Smooth muscle cell (in vitro differentiated cells): ENCODE measurements around the gene DDX53. TPM values are rescaled to one million over a fixed set of nuclear protein-coding genes. Genes with fewer than 3 reads are reported as not detected.

Source experiments
- DNase-seq: peaks from one replicate; lab custom pipeline; 2025; ENCODE audit not compliant: unreplicated experiment; lab: John Stamatoyannopoulos, UW
- H2AFZ ChIP-seq: fragments of 200-600 bp; sonication (generic); 2 replicates; pipeline ENCODE4 v1.6.0; 2016; ENCODE audit warnings: antibody characterized with exemption, low read depth, mild to moderate bottlenecking
- H3F3A ChIP-seq: fragments of 200-600 bp; sonication (generic); 2 replicates; pipeline ENCODE4 v1.6.0; 2017; ENCODE audit warnings: antibody characterized with exemption, low read depth
- H3K27ac ChIP-seq: fragments of 200-600 bp; sonication (generic); 2 replicates; pipeline ENCODE4 v1.5.1; 2016; ENCODE audit warnings: low read depth, mild to moderate bottlenecking
- H3K27me3 ChIP-seq: fragments of 200-600 bp; sonication (generic); 2 replicates; pipeline ENCODE4 v1.6.1; 2016; ENCODE audit warnings: low read depth, mild to moderate bottlenecking
- H3K36me3 ChIP-seq: fragments of 200-600 bp; sonication (generic); 2 replicates; pipeline ENCODE4 v1.5.1; 2016; ENCODE audit warnings: low read depth
- H3K4me1 ChIP-seq: fragments of 200-600 bp; sonication (generic); 2 replicates; pipeline ENCODE4 v1.5.1; 2016; ENCODE audit warnings: low read depth
- H3K4me2 ChIP-seq: fragments of 200-600 bp; sonication (generic); 2 replicates; pipeline ENCODE4 v1.6.0; 2016; ENCODE audit warnings: mild to moderate bottlenecking
- H3K4me3 ChIP-seq: fragments of 200-600 bp; sonication (generic); 2 replicates; pipeline ENCODE4 v1.5.1; 2016; ENCODE audit warnings: mild to moderate bottlenecking
- H3K79me2 ChIP-seq: fragments of 200-600 bp; sonication (generic); 2 replicates; pipeline ENCODE4 v1.6.0; 2016; ENCODE audit warnings: low read depth, mild to moderate bottlenecking
- H3K9ac ChIP-seq: fragments of 200-600 bp; sonication (generic); 2 replicates; pipeline ENCODE4 v1.6.0; 2016; ENCODE audit warnings: low read depth
- H3K9me3 ChIP-seq: fragments of 200-600 bp; sonication (generic); replicated peaks from 2 replicates; pipeline ENCODE4 v1.5.1; 2016; ENCODE audit warnings: low read depth
- H4K20me1 ChIP-seq: fragments of 200-600 bp; sonication (generic); 2 replicates; pipeline ENCODE4 v1.6.0; 2016; ENCODE audit warnings: low read depth
- WGBS: methylation state at CpG from one replicate; pipeline ENCODE4 v1.1.7; 2016; ENCODE audit warnings: low lambda C conversion rate; 5-methylcytosine and 5-hydroxymethylcytosine counted together
- polyA plus RNA-seq: library from polyadenylated mRNA; unstranded; fragments of >200 nt; fragmentation: Nextera tagmentation; extraction: Ambion mirVana; gene quantifications from 2 replicates; pipeline ENCODE4 v1.2.1, GENCODE V29; 2016
- total RNA-seq: library from RNA; depleted of rRNA; stranded (reverse); fragments of >200 nt; gene quantifications from 2 replicates; pipeline ENCODE4 v1.2.3, GENCODE V29; 2014
- TF ChIP-seq, protein P1 (sequence below): fragments of 200-600 bp; sonication (generic); IDR thresholded peaks from 2 replicates; pipeline ENCODE4 v1.5.1; 2017; ENCODE audit warnings: borderline replicate concordance, mild to moderate bottlenecking, antibody characterized with exemption; ENCODE audit not compliant: insufficient read depth, poor library complexity, severe bottlenecking

DDX53 gene
- total and polyA plus RNA-seq, 2 experiments from 2014 or later: not detected

DNA sequence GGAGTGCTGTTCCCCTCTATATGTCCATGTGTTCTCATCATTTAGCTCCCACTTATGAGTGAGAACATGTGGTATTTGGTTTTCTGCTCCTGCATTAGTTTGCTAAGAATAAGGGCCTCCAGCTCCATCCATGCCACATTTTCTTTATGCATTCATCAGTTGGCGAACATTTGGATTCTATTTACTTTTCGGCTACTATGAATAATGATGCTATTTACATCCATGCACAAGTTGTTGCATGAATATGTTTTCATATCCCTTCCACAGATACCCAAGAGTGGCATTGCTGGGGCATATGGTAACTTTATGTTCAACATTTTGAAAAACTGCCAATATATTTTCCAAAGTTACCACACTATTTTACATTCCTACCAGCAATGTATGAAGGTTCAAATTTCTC lies 13.8 kb upstream of the DDX53 start:
- TF ChIP-seq, protein P1, sequence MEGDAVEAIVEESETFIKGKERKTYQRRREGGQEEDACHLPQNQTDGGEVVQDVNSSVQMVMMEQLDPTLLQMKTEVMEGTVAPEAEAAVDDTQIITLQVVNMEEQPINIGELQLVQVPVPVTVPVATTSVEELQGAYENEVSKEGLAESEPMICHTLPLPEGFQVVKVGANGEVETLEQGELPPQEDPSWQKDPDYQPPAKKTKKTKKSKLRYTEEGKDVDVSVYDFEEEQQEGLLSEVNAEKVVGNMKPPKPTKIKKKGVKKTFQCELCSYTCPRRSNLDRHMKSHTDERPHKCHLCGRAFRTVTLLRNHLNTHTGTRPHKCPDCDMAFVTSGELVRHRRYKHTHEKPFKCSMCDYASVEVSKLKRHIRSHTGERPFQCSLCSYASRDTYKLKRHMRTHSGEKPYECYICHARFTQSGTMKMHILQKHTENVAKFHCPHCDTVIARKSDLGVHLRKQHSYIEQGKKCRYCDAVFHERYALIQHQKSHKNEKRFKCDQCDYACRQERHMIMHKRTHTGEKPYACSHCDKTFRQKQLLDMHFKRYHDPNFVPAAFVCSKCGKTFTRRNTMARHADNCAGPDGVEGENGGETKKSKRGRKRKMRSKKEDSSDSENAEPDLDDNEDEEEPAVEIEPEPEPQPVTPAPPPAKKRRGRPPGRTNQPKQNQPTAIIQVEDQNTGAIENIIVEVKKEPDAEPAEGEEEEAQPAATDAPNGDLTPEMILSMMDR: no peak
- H3F3A ChIP-seq: no peaks in the 10 kb centered on the region
- no peaks in the 10 kb centered on the region for H3K36me3 ChIP-seq
- H3K4me1 ChIP-seq: no peaks in the 10 kb centered on the region
- no peaks in the 10 kb centered on the region for H4K20me1 ChIP-seq
- 91% methylated on average over 2 of the region's 2 CpGs for WGBS
- no peaks in the 10 kb centered on the region for H3K79me2 ChIP-seq
- H3K4me2 ChIP-seq: no peak overlapping the region
- DNase-seq: no peak
- H3K4me3 ChIP-seq: no peak overlapping the region
- no peak overlapping the region for H3K9ac ChIP-seq
- no peak overlapping the region for H3K27ac ChIP-seq
- H3K27me3 ChIP-seq: no peaks in the 10 kb centered on the region
- H2AFZ ChIP-seq: no peak overlapping the region
- no peaks in the 10 kb centered on the region for H3K9me3 ChIP-seq

DNA sequence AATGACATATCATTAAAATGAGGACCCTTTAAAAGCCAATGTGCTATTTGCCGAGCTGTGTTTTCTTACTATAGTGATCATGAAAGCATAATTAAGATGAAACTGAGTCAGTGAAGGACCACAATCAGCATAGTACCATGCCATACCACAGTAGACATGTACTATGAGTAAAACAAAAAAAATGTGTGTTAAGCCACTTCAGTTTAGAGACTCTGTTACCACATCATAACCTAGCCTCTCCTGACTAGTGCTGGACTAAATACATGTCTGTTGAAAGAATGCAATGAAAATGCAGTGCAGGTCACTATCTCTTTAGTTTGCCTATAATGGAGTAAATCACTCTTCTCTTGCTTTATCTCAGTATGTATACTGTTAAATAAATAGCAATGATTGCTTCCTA lies 12.3 kb upstream of the DDX53 start:
- no peaks in the 10 kb centered on the region for H3F3A ChIP-seq
- no peak overlapping the region for H3K9ac ChIP-seq
- H3K4me1 ChIP-seq: no peaks in the 10 kb centered on the region
- H3K36me3 ChIP-seq: no peaks in the 10 kb centered on the region
- 52% methylated on average over 1 of the region's 1 CpG for WGBS
- no peak overlapping the region for H3K4me3 ChIP-seq
- H3K9me3 ChIP-seq: no peaks in the 10 kb centered on the region
- H3K79me2 ChIP-seq: no peaks in the 10 kb centered on the region
- TF ChIP-seq, protein P1: no peak
- no peaks in the 10 kb centered on the region for H3K27me3 ChIP-seq
- H2AFZ ChIP-seq: no peak overlapping the region
- H4K20me1 ChIP-seq: no peaks in the 10 kb centered on the region
- no peak for DNase-seq
- H3K4me2 ChIP-seq: peak overlapping the region; percentile 3
- H3K27ac ChIP-seq: peak overlapping the region; percentile 65

DNA sequence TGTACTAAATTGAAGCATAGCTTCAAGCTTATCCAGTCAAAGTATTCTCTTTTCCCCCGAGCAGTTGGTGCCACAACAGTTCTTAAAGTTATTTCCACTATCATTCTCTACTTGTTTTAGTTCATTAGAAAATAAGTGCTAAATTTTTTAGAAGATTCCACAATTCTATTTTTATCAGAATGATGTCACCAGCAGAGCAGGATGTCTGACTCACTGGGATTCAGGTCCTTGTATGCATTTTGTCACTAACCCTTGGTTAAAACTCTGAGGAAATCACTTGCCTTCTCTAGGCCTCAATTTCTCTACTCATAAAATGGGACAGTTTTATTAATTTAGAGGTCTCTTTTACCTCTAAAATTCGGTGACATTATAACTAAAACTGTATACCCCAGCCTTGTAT lies 3.4 kb downstream of the DDX53 start:
- no peak for DNase-seq
- Histone ChIP-seq H2AFZ (peak overlapping the region; percentile 21), H3K9me3 (no peaks in the 10 kb centered on the region), H3F3A (no peaks in the 10 kb centered on the region), H3K4me2 (peak overlapping the region; percentile 18), H3K27me3 (no peaks in the 10 kb centered on the region), H3K4me1 (no peaks in the 10 kb centered on the region), H3K4me3 (no peak overlapping the region), H4K20me1 (no peaks in the 10 kb centered on the region), H3K79me2 (no peaks in the 10 kb centered on the region), H3K27ac (peak overlapping the region; percentile 82), H3K9ac (peak overlapping the region; percentile 42), H3K36me3 (no peaks in the 10 kb centered on the region)
- WGBS: 38% methylated on average over 2 of the region's 2 CpGs
- TF ChIP-seq, protein P1: no peak

DNA sequence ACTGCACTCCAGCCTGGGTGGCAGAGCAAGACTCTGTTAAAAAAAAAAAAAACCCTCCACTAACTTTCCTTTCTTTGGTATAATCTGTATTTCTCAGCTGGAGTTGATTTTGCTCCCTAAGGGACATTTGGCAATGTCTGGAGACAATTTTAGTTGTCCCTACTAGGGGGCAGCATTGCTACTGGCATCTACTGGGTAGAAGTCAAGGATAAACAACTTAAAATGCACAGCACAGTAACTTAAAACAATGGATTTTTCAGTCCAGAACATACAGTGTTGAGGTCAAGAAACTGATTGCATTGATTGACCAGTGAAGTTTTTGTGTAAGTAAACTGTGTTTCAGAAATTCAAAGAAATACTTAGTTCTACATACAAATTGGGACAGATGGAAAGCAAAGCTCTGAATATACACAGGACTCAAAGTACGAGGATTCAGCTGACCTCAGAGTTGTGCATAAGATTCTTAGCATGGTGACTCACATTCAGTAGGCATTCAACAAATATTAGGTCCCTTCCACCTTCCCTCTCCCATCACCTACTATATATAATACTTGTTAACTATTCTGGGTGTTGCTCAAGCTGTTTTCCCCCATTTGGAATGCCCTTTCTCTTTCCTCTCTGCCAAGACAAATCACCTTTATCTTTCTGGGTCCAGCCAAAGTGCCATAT lies 8.8 kb downstream of the DDX53 start:
- Histone ChIP-seq H3K4me2 (peak overlapping the region; percentile 48), H3K4me3 (no peak overlapping the region)
- TF ChIP-seq, protein P1: peak; percentile 48

More for the DNA sequence above, 8.8 kb downstream of the DDX53 start:
- 19% methylated on average over 1 of the region's 1 CpG for WGBS
- DNase-seq: no peak
- Histone ChIP-seq H3K79me2 (no peaks in the 10 kb centered on the region), H3K9me3 (no peaks in the 10 kb centered on the region), H3K4me1 (no peaks in the 10 kb centered on the region), H4K20me1 (no peaks in the 10 kb centered on the region), H2AFZ (no peak overlapping the region), H3K27ac (peak overlapping the region; percentile 13), H3K9ac (no peak overlapping the region), H3F3A (no peaks in the 10 kb centered on the region), H3K36me3 (no peaks in the 10 kb centered on the region), H3K27me3 (no peaks in the 10 kb centered on the region)
